ENCODE measurements around the gene IRS2. TPM values are rescaled to one million over a fixed set of nuclear protein-coding genes. Genes with fewer than 3 reads are reported as not detected.

IRS2 gene
- total RNA-seq, 2 donors from 2014 or later = 11.4 to 22.7 TPM

- ATAC-seq = no peak
- H3K27ac ChIP-seq = no peak overlapping the region
- WGBS, 2 donors = 45 to 48% methylated on average over 2 of the region's 2 CpGs
- intact Hi-C loops (cut with DNase I) = no loop called here
- no peak for TF ChIP-seq POLR2A (IDR thresholded peaks at IDR 0.05)
- TF ChIP-seq, protein P1, sequence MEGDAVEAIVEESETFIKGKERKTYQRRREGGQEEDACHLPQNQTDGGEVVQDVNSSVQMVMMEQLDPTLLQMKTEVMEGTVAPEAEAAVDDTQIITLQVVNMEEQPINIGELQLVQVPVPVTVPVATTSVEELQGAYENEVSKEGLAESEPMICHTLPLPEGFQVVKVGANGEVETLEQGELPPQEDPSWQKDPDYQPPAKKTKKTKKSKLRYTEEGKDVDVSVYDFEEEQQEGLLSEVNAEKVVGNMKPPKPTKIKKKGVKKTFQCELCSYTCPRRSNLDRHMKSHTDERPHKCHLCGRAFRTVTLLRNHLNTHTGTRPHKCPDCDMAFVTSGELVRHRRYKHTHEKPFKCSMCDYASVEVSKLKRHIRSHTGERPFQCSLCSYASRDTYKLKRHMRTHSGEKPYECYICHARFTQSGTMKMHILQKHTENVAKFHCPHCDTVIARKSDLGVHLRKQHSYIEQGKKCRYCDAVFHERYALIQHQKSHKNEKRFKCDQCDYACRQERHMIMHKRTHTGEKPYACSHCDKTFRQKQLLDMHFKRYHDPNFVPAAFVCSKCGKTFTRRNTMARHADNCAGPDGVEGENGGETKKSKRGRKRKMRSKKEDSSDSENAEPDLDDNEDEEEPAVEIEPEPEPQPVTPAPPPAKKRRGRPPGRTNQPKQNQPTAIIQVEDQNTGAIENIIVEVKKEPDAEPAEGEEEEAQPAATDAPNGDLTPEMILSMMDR (IDR thresholded peaks at IDR 0.05) = no peak
- no peak for DNase-seq
- H3K4me3 ChIP-seq = no peak overlapping the region
- H3K9me3 ChIP-seq = no peaks in the 10 kb centered on the region
- H3K36me3 ChIP-seq (replicated peaks in 1 of 2; ENCODE audit: insufficient read depth in 1 of 2, low read depth in 2 of 2) = peaks cover 0 to 2% of the 10 kb centered on the region in 2 donors
- H3K4me1 ChIP-seq = no peaks in the 10 kb centered on the region
- H3K27me3 ChIP-seq = no peaks in the 10 kb centered on the region
Measured at GRCh38 chr13:109748677-109749076, 37.7 kb downstream of the IRS2 start.

- DNase-seq (no peak), ATAC-seq (no peak)
- H3K27ac ChIP-seq = no peak overlapping the region
- TF ChIP-seq POLR2A (IDR thresholded peaks at IDR 0.05) = no peak
- TF ChIP-seq, protein P1 (IDR thresholded peaks at IDR 0.05) = no peak
- no peaks in the 10 kb centered on the region for H3K36me3 ChIP-seq (replicated peaks in 1 of 2; ENCODE audit: insufficient read depth in 1 of 2, low read depth in 2 of 2)
- WGBS, 2 donors = 60 to 62% methylated on average over 3 of the region's 3 CpGs
- no peaks in the 10 kb centered on the region for H3K4me1 ChIP-seq
- H3K4me3 ChIP-seq = no peak overlapping the region
- no peaks in the 10 kb centered on the region for H3K27me3 ChIP-seq
- H3K9me3 ChIP-seq = no peaks in the 10 kb centered on the region
- intact Hi-C loops (cut with DNase I) = no loop called here
Measured at GRCh38 chr13:109747524-109747923, 38.9 kb downstream of the IRS2 start.

DNA sequence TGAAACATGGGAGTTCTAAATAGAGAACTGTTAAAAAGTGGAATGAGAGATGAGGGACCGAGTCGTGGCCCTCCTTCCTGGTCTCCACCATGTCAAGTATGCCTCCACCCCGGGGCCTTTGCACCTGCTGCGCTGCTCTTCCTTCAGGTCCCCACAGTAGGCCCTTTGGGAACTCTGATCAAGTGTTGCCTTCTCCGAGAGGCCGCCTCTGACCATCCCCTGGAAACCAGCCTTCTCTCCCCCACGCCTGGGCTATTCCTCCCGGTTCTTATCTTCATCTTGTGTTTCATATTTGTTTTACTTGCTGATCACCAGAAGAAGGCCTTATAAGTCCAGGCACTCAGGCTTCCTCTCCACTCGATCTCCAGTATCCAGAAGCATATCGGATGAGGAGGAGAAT, 40.0 kb downstream of the IRS2 start:
- ATAC-seq = no peak
- Histone ChIP-seq H3K9me3 (no peaks in the 10 kb centered on the region), H3K4me1 (no peaks in the 10 kb centered on the region), H3K27me3 (no peaks in the 10 kb centered on the region), H3K4me3 (no peak overlapping the region), H3K27ac (no peak overlapping the region), H3K36me3 (replicated peaks in 1 of 2; ENCODE audit: insufficient read depth in 1 of 2, low read depth in 2 of 2) (no peaks in the 10 kb centered on the region)
- WGBS, 2 donors = 79 to 83% methylated on average over 10 of the region's 10 CpGs
- no peak for TF ChIP-seq POLR2A (IDR thresholded peaks at IDR 0.05)
- TF ChIP-seq, protein P1 (IDR thresholded peaks at IDR 0.05) = no peak
- DNase-seq = no peak
- intact Hi-C loops (cut with DNase I) = no loop called here

- ATAC-seq = no peak
Measured at GRCh38 chr13:109745702-109746101, 40.7 kb downstream of the IRS2 start.

DNA sequence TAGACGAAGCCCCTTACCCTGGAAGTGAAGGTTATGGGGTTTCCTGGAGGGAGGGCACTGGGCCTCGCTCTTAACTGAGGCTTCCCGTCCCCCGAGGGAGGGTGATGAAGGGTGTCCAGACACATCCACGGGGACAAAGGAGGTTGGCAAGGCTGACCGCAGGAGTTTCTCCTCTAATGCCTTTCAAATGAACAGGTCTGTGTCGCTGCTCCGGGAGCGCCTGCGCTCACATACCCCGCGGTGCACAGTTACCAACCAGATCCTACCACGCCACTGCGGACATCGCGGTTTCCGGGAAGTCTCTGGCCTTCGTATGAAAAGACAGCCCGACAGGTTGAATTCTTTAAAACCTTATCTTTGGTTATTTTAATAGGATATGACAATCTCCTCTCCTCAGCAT, 41.3 kb downstream of the IRS2 start:
- H3K27ac ChIP-seq = no peak overlapping the region
- no peak for DNase-seq
- no peaks in the 10 kb centered on the region for H3K27me3 ChIP-seq
- H3K4me3 ChIP-seq = no peak overlapping the region
- H3K9me3 ChIP-seq = no peaks in the 10 kb centered on the region
- WGBS, 2 donors = 85 to 89% methylated on average over 19 of the region's 19 CpGs
- ATAC-seq = no peak
- H3K4me1 ChIP-seq = no peaks in the 10 kb centered on the region
- no peaks in the 10 kb centered on the region for H3K36me3 ChIP-seq (replicated peaks in 1 of 2; ENCODE audit: insufficient read depth in 1 of 2, low read depth in 2 of 2)
- intact Hi-C loops (cut with DNase I) = no loop called here
- TF ChIP-seq POLR2A (IDR thresholded peaks at IDR 0.05) = no peak
- TF ChIP-seq, protein P1 (IDR thresholded peaks at IDR 0.05) = no peak

More at GRCh38 chr13:109745702-109746101, 40.7 kb downstream of the IRS2 start:
- no peak for DNase-seq
- 62 to 74% methylated on average over 14 to 15 of the region's 15 CpGs for WGBS, 2 donors
- no peak for TF ChIP-seq POLR2A (IDR thresholded peaks at IDR 0.05)
- TF ChIP-seq, protein P1 (IDR thresholded peaks at IDR 0.05) = no peak
- intact Hi-C loops (cut with DNase I) = no loop called here
- no peaks in the 10 kb centered on the region for H3K4me1 ChIP-seq
- H3K27me3 ChIP-seq = no peaks in the 10 kb centered on the region
- H3K36me3 ChIP-seq (replicated peaks in 1 of 2; ENCODE audit: insufficient read depth in 1 of 2, low read depth in 2 of 2) = no peaks in the 10 kb centered on the region
- no peaks in the 10 kb centered on the region for H3K9me3 ChIP-seq
- no peak overlapping the region for H3K27ac ChIP-seq
- H3K4me3 ChIP-seq = no peak overlapping the region

Measured in body of pancreas (tissue), 4 donors.